Measurements from ENCODE around the gene MUC2.
A peak's percentile ranks its signal among the peaks of the same experiment; 100 is the strongest.

Gene MUC2

GRCh38 chr11:1054143-1055108, 20.2 kb upstream of the MUC2 start:
- Histone ChIP-seq H3K36me3 (replicated peaks in 1 of 2; ENCODE audit: control insufficient read depth in 2 of 2, insufficient read depth in 2 of 2, low read length in 2 of 2) (no peaks in the 10 kb centered on the region), H2BK15ac (ENCODE audit: low read length) (peak overlapping the region; percentile 98), H3K23ac (ENCODE audit: low read depth, low read length, poor library complexity) (peak overlapping the region; percentile 37), H3K9ac (ENCODE audit: low read depth, low read length, poor library complexity) (peak overlapping the region; percentile 34), H2AK5ac (ENCODE audit: low read depth, low read length) (peak overlapping the region; percentile 100), H2BK12ac (ENCODE audit: low read length) (peak overlapping the region; percentile 46), H4K8ac (ENCODE audit: low read depth, low read length) (no peak overlapping the region), H2BK5ac (ENCODE audit: low read length) (no peak overlapping the region), H3K4me1 (ENCODE audit: control insufficient read depth in 2 of 2, insufficient read depth in 1 of 2, low read depth in 1 of 2, low read length in 2 of 2) (peaks cover 0 to 8% of the 10 kb centered on the region in 2 donors), H2BK120ac (ENCODE audit: low read depth, low read length) (peak overlapping the region; percentile 87), H3K27me3 (ENCODE audit: control insufficient read depth in 3 of 3, insufficient read depth in 3 of 3, low read depth in 1 of 3, low read length in 3 of 3) (peaks cover 0 to 24% (median 0%) of the 10 kb centered on the region in 3 experiments), H3K27ac (replicated peaks; ENCODE audit: low read length) (no peak overlapping the region), H3K4me2 (ENCODE audit: insufficient read depth, low read length, poor library complexity, severe bottlenecking) (no peak overlapping the region), H3K18ac (ENCODE audit: low read length) (peak overlapping the region; percentile 74), H3K4ac (ENCODE audit: low read length) (no peak overlapping the region), H4K91ac (ENCODE audit: low read depth, low read length, poor library complexity) (no peak overlapping the region), H3K9me3 (replicated peaks in 1 of 2; ENCODE audit: control insufficient read depth in 2 of 2, insufficient read depth in 1 of 2, low read depth in 1 of 2, low read length in 2 of 2) (no peaks in the 10 kb centered on the region), H3K14ac (ENCODE audit: low read length) (no peak overlapping the region), H2AFZ (ENCODE audit: low read length) (no peak overlapping the region), H3K4me3 (ENCODE audit: low read length in 2 of 2) (no peak overlapping the region), H3K79me1 (ENCODE audit: low read depth, low read length) (no peaks in the 10 kb centered on the region)
- WGBS, 2 donors (ENCODE audit: extremely low coverage in 2 of 2, insufficient read length in 2 of 2, insufficient replicate concordance in 1 of 2), result no CpG with 5 or more reads among the region's 25 CpGs
- no peak for DNase-seq (ENCODE audit: low spot score)

- WGBS, 2 donors (ENCODE audit: extremely low coverage in 2 of 2, insufficient read length in 2 of 2, insufficient replicate concordance in 1 of 2), result no CpG with 5 or more reads among the region's 17 CpGs
- Histone ChIP-seq H2BK15ac (ENCODE audit: low read length) (peak overlapping the region; percentile 88), H3K36me3 (replicated peaks in 1 of 2; ENCODE audit: control insufficient read depth in 2 of 2, insufficient read depth in 2 of 2, low read length in 2 of 2) (no peaks in the 10 kb centered on the region), H3K18ac (ENCODE audit: low read length) (peak overlapping the region; percentile 53), H3K23ac (ENCODE audit: low read depth, low read length, poor library complexity) (no peak overlapping the region), H2AK5ac (ENCODE audit: low read depth, low read length) (peak overlapping the region; percentile 68), H3K79me1 (ENCODE audit: low read depth, low read length) (no peaks in the 10 kb centered on the region), H3K27ac (replicated peaks; ENCODE audit: low read length) (no peak overlapping the region), H2BK5ac (ENCODE audit: low read length) (peak overlapping the region; percentile 30), H3K9me3 (replicated peaks in 1 of 2; ENCODE audit: control insufficient read depth in 2 of 2, insufficient read depth in 1 of 2, low read depth in 1 of 2, low read length in 2 of 2) (no peaks in the 10 kb centered on the region), H3K14ac (ENCODE audit: low read length) (no peak overlapping the region), H3K4ac (ENCODE audit: low read length) (no peak overlapping the region), H4K8ac (ENCODE audit: low read depth, low read length) (no peak overlapping the region), H2AFZ (ENCODE audit: low read length) (no peak overlapping the region), H3K4me2 (ENCODE audit: insufficient read depth, low read length, poor library complexity, severe bottlenecking) (no peak overlapping the region), H3K4me1 (ENCODE audit: control insufficient read depth in 2 of 2, insufficient read depth in 1 of 2, low read depth in 1 of 2, low read length in 2 of 2) (peaks cover 0 to 10% of the 10 kb centered on the region in 2 donors), H2BK12ac (ENCODE audit: low read length) (no peak overlapping the region), H2BK120ac (ENCODE audit: low read depth, low read length) (no peak overlapping the region), H3K27me3 (ENCODE audit: control insufficient read depth in 3 of 3, insufficient read depth in 3 of 3, low read depth in 1 of 3, low read length in 3 of 3) (peaks cover 0 to 22% (median 0%) of the 10 kb centered on the region in 3 experiments), H3K4me3 (ENCODE audit: low read length in 2 of 2) (no peak overlapping the region), H3K9ac (ENCODE audit: low read depth, low read length, poor library complexity) (no peak overlapping the region), H4K91ac (ENCODE audit: low read depth, low read length, poor library complexity) (no peak overlapping the region)
- DNase-seq (ENCODE audit: low spot score), result no peak
These were observed 19.5 kb upstream of the MUC2 start for GRCh38 chr11:1055109-1055703.

- WGBS, 2 donors (ENCODE audit: extremely low coverage in 2 of 2, insufficient read length in 2 of 2, insufficient replicate concordance in 1 of 2), result no CpG with 5 or more reads among the region's 46 CpGs
- no peak overlapping the region for H2BK120ac ChIP-seq (ENCODE audit: low read depth, low read length)
- peak overlapping the region; percentile 42 for H3K18ac ChIP-seq (ENCODE audit: low read length)
- no peaks in the 10 kb centered on the region for H3K79me1 ChIP-seq (ENCODE audit: low read depth, low read length)
- H4K91ac ChIP-seq (ENCODE audit: low read depth, low read length, poor library complexity), result no peak overlapping the region
- no peak overlapping the region for H3K27ac ChIP-seq (replicated peaks; ENCODE audit: low read length)
- no peaks in the 10 kb centered on the region for H3K9me3 ChIP-seq (replicated peaks in 1 of 2; ENCODE audit: control insufficient read depth in 2 of 2, insufficient read depth in 1 of 2, low read depth in 1 of 2, low read length in 2 of 2)
- H3K4me3 ChIP-seq (ENCODE audit: low read length in 2 of 2), result no peak overlapping the region
- no peak overlapping the region for H2AFZ ChIP-seq (ENCODE audit: low read length)
- peak overlapping the region; percentile 41 for H2AK5ac ChIP-seq (ENCODE audit: low read depth, low read length)
- H3K4me1 ChIP-seq (ENCODE audit: control insufficient read depth in 2 of 2, insufficient read depth in 1 of 2, low read depth in 1 of 2, low read length in 2 of 2), result peaks cover 0 to 15% of the 10 kb centered on the region in 2 donors
- no peak overlapping the region for H4K8ac ChIP-seq (ENCODE audit: low read depth, low read length)
- no peak for DNase-seq (ENCODE audit: low spot score)
- no peak overlapping the region for H2BK5ac ChIP-seq (ENCODE audit: low read length)
- peak overlapping the region; percentile 63 for H3K14ac ChIP-seq (ENCODE audit: low read length)
- H3K9ac ChIP-seq (ENCODE audit: low read depth, low read length, poor library complexity), result no peak overlapping the region
- no peak overlapping the region for H2BK12ac ChIP-seq (ENCODE audit: low read length)
- peak overlapping the region; percentile 18 for H3K23ac ChIP-seq (ENCODE audit: low read depth, low read length, poor library complexity)
- H3K4me2 ChIP-seq (ENCODE audit: insufficient read depth, low read length, poor library complexity, severe bottlenecking), result no peak overlapping the region
- H2BK15ac ChIP-seq (ENCODE audit: low read length), result peak overlapping the region; percentile 59
- H3K4ac ChIP-seq (ENCODE audit: low read length), result no peak overlapping the region
- no peaks in the 10 kb centered on the region for H3K36me3 ChIP-seq (replicated peaks in 1 of 2; ENCODE audit: control insufficient read depth in 2 of 2, insufficient read depth in 2 of 2, low read length in 2 of 2)
- H3K27me3 ChIP-seq (ENCODE audit: control insufficient read depth in 3 of 3, insufficient read depth in 3 of 3, low read depth in 1 of 3, low read length in 3 of 3), result peaks cover 0 to 21% (median 0%) of the 10 kb centered on the region in 3 experiments
These were observed 18.5 kb upstream of the MUC2 start for GRCh38 chr11:1055990-1056771.

Measured in neuronal stem cell (in vitro differentiated cells).